Kidney (tissue), 14 donors: ENCODE results near the gene SLC25A31. TPM values are rescaled to one million over a fixed set of nuclear protein-coding genes. Genes with fewer than 3 reads are reported as not detected.
A peak's percentile ranks its signal among the peaks of the same experiment; 100 is the strongest.

Experiments used
- DNase-seq, 5 donors: peaks; one replicate each; pipeline ENCODE4 v3.0.0-alpha.2; 2013 to 2020
- FAIRE-seq: peaks from 2 replicates; lab custom pipeline; 2012; peaks lifted over from hg19 to GRCh38; lab: Jason Lieb, UNC
- H3K27ac ChIP-seq, 2 donors: one replicate each; pipeline ENCODE4 v1.7.0; 2013; ENCODE audit warnings: low read depth in 2 of 2, low read length in 2 of 2, inconsistent platforms in 1 of 2
- H3K27me3 ChIP-seq: one replicate; pipeline ENCODE4 v1.7.1; 2013; ENCODE audit warnings: low read length, inconsistent platforms; ENCODE audit not compliant: control insufficient read depth, insufficient read depth
- H3K36me3 ChIP-seq, 3 donors: one replicate each; pipeline versions ENCODE4 v1.7.0 to v1.7.1; 2013; ENCODE audit warnings: low read length in 3 of 3, control low read depth in 1 of 3, inconsistent platforms in 1 of 3; ENCODE audit not compliant: insufficient read depth in 3 of 3, control insufficient read depth in 2 of 3
- H3K4me1 ChIP-seq, 3 donors: one replicate each; pipeline versions ENCODE4 v1.7.0 to v1.7.1; 2013; ENCODE audit warnings: low read length in 3 of 3, inconsistent platforms in 1 of 3, low read depth in 1 of 3; ENCODE audit not compliant: control insufficient read depth in 2 of 3, insufficient read depth in 2 of 3
- H3K4me3 ChIP-seq, 3 donors: one replicate each; pipeline versions ENCODE4 v1.7.0 to v1.8.1; 2013; ENCODE audit warnings: low read length in 3 of 3, control low read depth in 1 of 3, inconsistent platforms in 1 of 3
- H3K9ac ChIP-seq, 3 donors: one replicate each; pipeline versions ENCODE4 v1.7.0 to v1.7.1; 2013; ENCODE audit warnings: low read length in 3 of 3, control low read depth in 1 of 3, inconsistent platforms in 1 of 3
- H3K9me3 ChIP-seq, 3 donors: one replicate each; pipeline versions ENCODE4 v1.7.0 to v1.7.1; 2013; ENCODE audit warnings: low read length in 3 of 3, control low read depth in 1 of 3, inconsistent platforms in 1 of 3; ENCODE audit not compliant: control insufficient read depth in 2 of 3, insufficient read depth in 1 of 3
- CTCF ChIP-seq: IDR thresholded peaks from 3 replicates; pipeline ENCODE4 v1.5.1; 2012; ENCODE audit warnings: mild to moderate bottlenecking, moderate library complexity, borderline replicate concordance; ENCODE audit not compliant: insufficient read depth; ENCODE audit errors: extremely low read depth
- intact Hi-C: fragments of 100-400 bp; cut with DNase I; formaldehyde crosslinking; loops from one replicate; pipeline ENCODE4 v1.11.1; 2022
- polyA plus RNA-seq: library from polyadenylated mRNA; stranded (reverse); fragments of 350-450 nt; fragmentation: Illumina TruSeq; extraction: RNeasy Lipid Tissue Mini Kit (QIAGEN cat#74804); gene quantifications from one replicate; pipeline ENCODE4 v1.2.3, GENCODE V29; 2014; ENCODE audit warnings: low read depth, low replicate concordance; ENCODE audit not compliant: insufficient read depth
- total RNA-seq: library from RNA; stranded (reverse); fragmentation: NEBNext Ultra II Directional; extraction: Animal tissue kit (Norgen Biotek cat#: 25700); gene quantifications from one replicate; pipeline ENCODE4 v1.2.1, GENCODE V29; 2021
- donor health status: control.
- donor health status: control.
- donor health status: control.
- donor health status: control.
- donor health status: control.
- donor health status: DM: yes; HTN: yes; CAD: no.
- donor health status: Normal renal cell carcinoma (clear cell type).

SLC25A31 gene
- total and polyA plus RNA-seq, 2 donors from 2014 or later, result not detected

GRCh38 chr4:127791391-127791790 is 61.2 kb downstream of the SLC25A31 start:
- no peak overlapping the region for H3K27ac ChIP-seq
- intact Hi-C loops, result no loop called here
- H3K27me3 ChIP-seq, result no peaks in the 10 kb centered on the region
- DNase-seq (no peak), FAIRE-seq (no peak)
- H3K9ac ChIP-seq, result no peak overlapping the region
- no peak overlapping the region for H3K4me3 ChIP-seq
- no peaks in the 10 kb centered on the region for H3K9me3 ChIP-seq
- H3K36me3 ChIP-seq, result no peaks in the 10 kb centered on the region
- H3K4me1 ChIP-seq, result no peaks in the 10 kb centered on the region
- TF ChIP-seq CTCF, result no peak

GRCh38 chr4:127793528-127793927 is 63.3 kb downstream of the SLC25A31 start:
- DNase-seq, result no peak
- Histone ChIP-seq H3K9ac (no peak overlapping the region), H3K36me3 (no peaks in the 10 kb centered on the region), H3K4me1 (no peaks in the 10 kb centered on the region), H3K27me3 (no peaks in the 10 kb centered on the region), H3K4me3 (no peak overlapping the region), H3K9me3 (no peaks in the 10 kb centered on the region), H3K27ac (no peak overlapping the region)
- FAIRE-seq, result no peak
- intact Hi-C loops, result no loop called here
- TF ChIP-seq CTCF, result no peak

GRCh38 chr4:127799711-127800110 is 69.5 kb downstream of the SLC25A31 start:
- H3K9me3 ChIP-seq, result no peaks in the 10 kb centered on the region
- H3K9ac ChIP-seq, result no peak overlapping the region
- H3K4me3 ChIP-seq, result no peak overlapping the region
- no peak overlapping the region for H3K27ac ChIP-seq
- DNase-seq (no peak), FAIRE-seq (no peak)
- H3K27me3 ChIP-seq, result no peaks in the 10 kb centered on the region
- TF ChIP-seq CTCF, result no peak
- peaks cover 0 to 14% (median 0%) of the 10 kb centered on the region in 3 donors for H3K36me3 ChIP-seq
- intact Hi-C loops, result no loop called here
- no peaks in the 10 kb centered on the region for H3K4me1 ChIP-seq

- Histone ChIP-seq H3K4me3 (no peak overlapping the region), H3K36me3 (peaks cover 0 to 6% (median 2%) of the 10 kb centered on the region in 3 donors), H3K27me3 (no peaks in the 10 kb centered on the region), H3K9ac (no peak overlapping the region), H3K9me3 (no peaks in the 10 kb centered on the region), H3K27ac (no peak overlapping the region), H3K4me1 (no peaks in the 10 kb centered on the region)
- TF ChIP-seq CTCF, result no peak
- FAIRE-seq, result no peak
- DNase-seq, result peak in 1 of 5 donors; percentile 9
- intact Hi-C loops, result no loop called here
Observed at GRCh38 chr4:127809173-127809800, 79.1 kb downstream of the SLC25A31 start.
